ENCODE data around the gene TARP.
"Not testable (repeated sequence)": the region's sequence is repeated elsewhere in the genome, so short reads cannot be mapped to it uniquely, and the experiment has no call there.

The TARP gene

DNA sequence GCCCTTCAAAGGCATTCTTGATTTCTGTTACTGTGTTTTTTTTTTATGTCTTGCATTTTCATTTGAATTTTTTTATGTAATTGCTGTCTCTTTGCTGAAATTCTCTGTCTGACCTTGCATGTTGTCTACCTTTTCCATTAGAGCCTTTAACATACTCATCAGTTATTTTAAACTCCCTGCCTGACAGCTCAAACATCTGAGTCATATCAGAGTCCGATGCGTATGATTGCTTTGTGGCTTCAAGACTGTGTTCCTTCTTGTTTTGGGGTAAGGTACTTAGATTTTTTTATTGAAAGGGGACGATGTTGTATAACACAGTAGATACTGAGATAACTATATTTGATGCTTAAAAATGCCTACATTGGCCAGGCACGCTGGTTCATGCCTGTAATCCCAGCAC is 9.7 kb upstream of the TARP start:
- no peak for DNase-seq
- no peak overlapping the region for H3K27ac ChIP-seq (ENCODE audit: insufficient read depth, low read length, poor library complexity, severe bottlenecking)
- H3K36me3 ChIP-seq (ENCODE audit: control insufficient read depth, insufficient read depth, low read length) = no peaks in the 10 kb centered on the region
- H3K4me3 ChIP-seq (ENCODE audit: insufficient read depth, low read depth, low read length, poor library complexity, severe bottlenecking) = no peak overlapping the region
- H3K4me1 ChIP-seq (ENCODE audit: control insufficient read depth, insufficient read depth, low read length, poor library complexity, severe bottlenecking) = no peaks in the 10 kb centered on the region
- no peaks in the 10 kb centered on the region for H3K9me3 ChIP-seq (ENCODE audit: control insufficient read depth, low read length)
- no peaks in the 10 kb centered on the region for H3K27me3 ChIP-seq (replicated peaks; ENCODE audit: control insufficient read depth, insufficient read depth, low read length, poor library complexity, severe bottlenecking)

DNA sequence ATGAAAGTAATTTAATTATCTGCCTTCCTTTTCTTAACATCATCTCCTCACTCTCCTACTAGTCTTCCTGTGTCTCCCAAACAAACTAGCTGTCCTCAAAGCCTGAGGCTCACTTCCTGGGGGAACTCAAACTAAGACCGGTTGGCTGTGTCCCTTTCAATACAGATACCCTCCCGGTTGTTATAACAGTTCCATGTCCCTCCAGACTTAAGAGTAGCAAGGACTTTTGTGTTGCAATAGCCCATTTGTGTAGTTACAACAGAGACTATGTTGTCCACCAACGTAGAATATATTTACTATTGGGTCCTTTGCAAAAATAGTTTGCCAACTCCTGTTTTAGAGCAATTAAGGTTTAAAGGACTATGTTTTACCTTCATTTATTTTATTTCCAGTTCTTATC is 8.6 kb upstream of the TARP start:
- H3K27ac ChIP-seq (ENCODE audit: insufficient read depth, low read length, poor library complexity, severe bottlenecking) = no peak overlapping the region
- no peaks in the 10 kb centered on the region for H3K9me3 ChIP-seq (ENCODE audit: control insufficient read depth, low read length)
- no peak for DNase-seq
- H3K36me3 ChIP-seq (ENCODE audit: control insufficient read depth, insufficient read depth, low read length) = no peaks in the 10 kb centered on the region
- no peak overlapping the region for H3K4me3 ChIP-seq (ENCODE audit: insufficient read depth, low read depth, low read length, poor library complexity, severe bottlenecking)
- no peaks in the 10 kb centered on the region for H3K4me1 ChIP-seq (ENCODE audit: control insufficient read depth, insufficient read depth, low read length, poor library complexity, severe bottlenecking)
- no peaks in the 10 kb centered on the region for H3K27me3 ChIP-seq (replicated peaks; ENCODE audit: control insufficient read depth, insufficient read depth, low read length, poor library complexity, severe bottlenecking)

DNA sequence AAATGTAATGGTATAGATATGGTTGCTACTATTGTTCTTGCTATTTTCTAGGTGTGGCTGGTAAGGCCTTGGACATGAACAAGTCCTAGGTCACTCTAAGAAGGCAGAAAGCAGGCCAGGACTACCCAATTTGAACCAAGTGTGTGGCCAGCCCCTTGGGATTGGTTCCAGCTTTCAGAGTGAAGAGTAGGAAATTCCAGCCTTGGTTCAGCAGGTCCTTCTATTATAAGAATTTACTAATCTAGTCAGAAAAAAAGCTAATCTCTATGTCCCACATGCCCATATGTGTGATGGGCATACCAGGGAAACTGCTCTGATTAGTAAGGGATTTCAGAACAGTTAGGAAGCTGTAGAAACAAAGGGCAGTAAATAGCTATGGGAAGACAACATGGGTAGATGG is 7.8 kb upstream of the TARP start:
- Histone ChIP-seq H3K27ac (ENCODE audit: insufficient read depth, low read length, poor library complexity, severe bottlenecking) (no peak overlapping the region), H3K4me3 (ENCODE audit: insufficient read depth, low read depth, low read length, poor library complexity, severe bottlenecking) (no peak overlapping the region)
- no peak for DNase-seq

DNA sequence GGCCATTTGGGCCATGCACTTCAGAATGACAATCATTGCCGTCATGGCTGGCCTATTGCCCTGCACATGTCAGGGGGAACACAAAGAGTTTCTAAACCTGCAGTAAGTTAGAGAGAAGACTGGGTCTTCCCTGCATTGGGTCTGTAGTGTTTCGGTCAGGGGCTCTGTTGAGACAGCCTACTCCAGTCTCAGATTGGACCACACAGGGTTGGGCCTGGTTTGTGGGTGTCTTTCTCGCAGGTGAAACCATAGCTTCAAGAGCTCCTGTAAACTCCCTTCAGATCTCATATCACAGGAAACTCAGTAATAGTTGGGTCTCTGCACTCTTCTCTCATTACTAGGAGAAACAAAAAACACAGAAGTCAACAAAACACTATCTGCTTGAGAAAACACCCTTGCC is 7.3 kb upstream of the TARP start:
- DNase-seq = no peak
- no peaks in the 10 kb centered on the region for H3K4me1 ChIP-seq (ENCODE audit: control insufficient read depth, insufficient read depth, low read length, poor library complexity, severe bottlenecking)
- H3K27ac ChIP-seq (ENCODE audit: insufficient read depth, low read length, poor library complexity, severe bottlenecking) = no peak overlapping the region

More for the DNA sequence above, 7.8 kb upstream of the TARP start:
- no peaks in the 10 kb centered on the region for H3K9me3 ChIP-seq (ENCODE audit: control insufficient read depth, low read length)
- no peaks in the 10 kb centered on the region for H3K4me1 ChIP-seq (ENCODE audit: control insufficient read depth, insufficient read depth, low read length, poor library complexity, severe bottlenecking)
- no peaks in the 10 kb centered on the region for H3K27me3 ChIP-seq (replicated peaks; ENCODE audit: control insufficient read depth, insufficient read depth, low read length, poor library complexity, severe bottlenecking)
- no peaks in the 10 kb centered on the region for H3K36me3 ChIP-seq (ENCODE audit: control insufficient read depth, insufficient read depth, low read length)

DNA sequence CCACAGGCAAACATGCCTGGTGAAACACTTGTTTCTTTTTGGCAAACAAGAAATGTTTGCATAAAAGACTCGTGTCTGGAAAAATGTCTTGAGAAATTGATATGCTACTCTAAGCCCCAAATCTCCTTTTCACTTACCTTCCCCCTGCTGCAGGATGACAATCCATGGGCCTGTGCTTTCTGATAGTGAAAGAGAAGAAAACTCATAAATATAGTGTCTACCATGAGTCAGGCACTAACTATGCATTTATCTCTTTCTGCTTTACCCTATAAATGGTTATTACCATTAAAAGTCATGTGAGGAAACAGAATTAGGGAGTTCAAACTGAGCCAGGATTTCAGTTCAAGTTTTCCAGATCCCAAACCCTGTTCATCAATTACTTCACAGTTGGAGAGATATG is 6.6 kb upstream of the TARP start:
- DNase-seq = no peak
- H3K27ac ChIP-seq (ENCODE audit: insufficient read depth, low read length, poor library complexity, severe bottlenecking) = no peak overlapping the region
- no peaks in the 10 kb centered on the region for H3K36me3 ChIP-seq (ENCODE audit: control insufficient read depth, insufficient read depth, low read length)
- H3K27me3 ChIP-seq (replicated peaks; ENCODE audit: control insufficient read depth, insufficient read depth, low read length, poor library complexity, severe bottlenecking) = no peaks in the 10 kb centered on the region
- H3K9me3 ChIP-seq (ENCODE audit: control insufficient read depth, low read length) = no peaks in the 10 kb centered on the region
- H3K4me3 ChIP-seq (ENCODE audit: insufficient read depth, low read depth, low read length, poor library complexity, severe bottlenecking) = no peak overlapping the region
- no peaks in the 10 kb centered on the region for H3K4me1 ChIP-seq (ENCODE audit: control insufficient read depth, insufficient read depth, low read length, poor library complexity, severe bottlenecking)

More for the DNA sequence above, 7.3 kb upstream of the TARP start:
- no peak overlapping the region for H3K4me3 ChIP-seq (ENCODE audit: insufficient read depth, low read depth, low read length, poor library complexity, severe bottlenecking)
- H3K36me3 ChIP-seq (ENCODE audit: control insufficient read depth, insufficient read depth, low read length) = no peaks in the 10 kb centered on the region
- no peaks in the 10 kb centered on the region for H3K9me3 ChIP-seq (ENCODE audit: control insufficient read depth, low read length)
- no peaks in the 10 kb centered on the region for H3K27me3 ChIP-seq (replicated peaks; ENCODE audit: control insufficient read depth, insufficient read depth, low read length, poor library complexity, severe bottlenecking)

DNA sequence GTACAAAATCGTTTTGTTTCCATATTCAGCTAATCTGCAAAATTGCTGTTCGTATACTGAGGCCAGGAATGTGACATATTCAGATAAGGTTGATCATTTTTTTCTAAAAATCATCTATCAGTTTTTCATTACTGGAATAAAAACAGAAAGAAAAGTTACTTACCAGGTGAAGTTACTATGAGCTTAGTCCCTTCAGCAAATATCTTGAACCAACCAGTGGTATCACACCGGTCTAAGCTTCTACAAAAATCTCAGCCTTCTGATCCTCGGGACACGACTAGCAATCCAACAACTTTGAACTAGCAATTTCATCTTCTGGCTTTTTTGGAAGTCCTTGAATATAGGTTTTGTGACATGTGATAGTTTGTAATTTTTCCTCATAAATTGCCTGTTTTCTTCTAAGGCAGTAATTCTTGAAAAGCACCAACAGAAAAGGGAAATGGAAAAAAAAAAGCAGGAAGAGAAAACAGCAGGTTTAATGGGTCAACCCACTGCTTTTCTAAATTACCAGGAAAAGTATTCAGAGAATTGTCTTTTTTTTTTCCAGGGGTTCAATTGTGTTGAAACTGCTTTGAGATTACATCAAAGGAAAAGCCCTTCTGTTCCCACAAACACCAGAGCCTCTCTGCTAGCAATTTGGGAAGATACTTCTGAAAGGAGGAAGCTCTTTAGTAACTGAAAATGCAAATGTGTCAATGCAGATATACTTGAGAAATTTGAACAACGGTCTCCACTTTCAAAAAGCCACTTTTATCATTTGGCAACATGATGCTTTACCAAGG is 2.9 kb upstream of the TARP start:
- H3K9me3 ChIP-seq (ENCODE audit: control insufficient read depth, low read length) = no peaks in the 10 kb centered on the region
- H3K36me3 ChIP-seq (ENCODE audit: control insufficient read depth, insufficient read depth, low read length) = no peaks in the 10 kb centered on the region
- no peaks in the 10 kb centered on the region for H3K27me3 ChIP-seq (replicated peaks; ENCODE audit: control insufficient read depth, insufficient read depth, low read length, poor library complexity, severe bottlenecking)
- H3K4me3 ChIP-seq (ENCODE audit: insufficient read depth, low read depth, low read length, poor library complexity, severe bottlenecking) = no peak overlapping the region
- DNase-seq = no peak
- H3K4me1 ChIP-seq (ENCODE audit: control insufficient read depth, insufficient read depth, low read length, poor library complexity, severe bottlenecking) = no peaks in the 10 kb centered on the region
- H3K27ac ChIP-seq (ENCODE audit: insufficient read depth, low read length, poor library complexity, severe bottlenecking) = no peak overlapping the region

DNA sequence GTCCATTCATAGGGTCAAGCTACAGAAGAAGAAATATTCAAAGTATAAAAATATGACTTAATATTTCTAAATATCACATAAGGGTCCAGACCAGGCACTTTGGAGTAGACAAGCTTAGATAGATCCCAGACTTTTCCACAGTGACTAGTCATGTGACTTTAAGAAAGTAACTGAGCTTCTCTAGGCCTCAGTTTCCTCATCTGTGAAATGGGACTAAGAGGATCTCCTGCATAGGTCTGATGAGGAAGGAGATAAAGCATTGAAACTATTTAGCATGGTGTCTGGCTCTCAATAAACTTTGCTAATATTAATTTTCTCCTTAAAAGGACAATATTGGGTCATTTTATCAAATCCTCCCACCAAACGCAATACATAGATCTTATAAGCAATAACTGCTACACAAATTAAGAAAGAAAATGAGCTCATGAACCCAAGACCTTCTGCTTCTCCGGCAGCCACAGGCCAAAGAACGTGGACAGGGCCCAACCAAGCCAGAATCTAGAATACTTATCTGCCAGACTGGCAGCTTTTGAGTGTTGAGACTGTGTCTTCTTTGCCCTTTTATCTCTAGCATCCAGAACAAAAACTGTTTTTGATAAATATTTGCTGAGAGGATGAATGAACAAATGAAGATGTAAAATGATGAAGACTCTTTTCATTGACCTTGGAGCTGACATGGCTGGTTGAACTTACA is 1.6 kb upstream of the TARP start:
- H3K4me3 ChIP-seq (ENCODE audit: insufficient read depth, low read depth, low read length, poor library complexity, severe bottlenecking) = no peak overlapping the region

DNA sequence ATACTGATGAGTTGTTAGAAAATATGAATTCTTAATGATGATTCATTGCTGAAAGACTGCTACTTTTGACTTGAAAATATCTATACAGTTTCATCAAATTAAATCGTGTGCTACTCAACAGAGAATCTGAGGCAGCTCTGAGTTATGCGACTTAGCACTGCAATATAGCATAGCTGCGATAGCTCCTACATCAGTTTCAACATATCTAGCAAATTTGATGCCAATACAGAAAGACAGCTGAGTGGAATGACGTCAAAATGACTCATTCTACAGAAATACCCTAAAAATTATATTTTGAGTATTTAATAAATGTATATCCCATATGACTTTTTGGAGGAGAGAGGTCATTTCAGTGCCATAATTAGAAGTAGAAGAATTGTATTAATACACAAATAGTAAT is 1.1 kb upstream of the TARP start:
- DNase-seq = no peak
- no peaks in the 10 kb centered on the region for H3K27me3 ChIP-seq (replicated peaks; ENCODE audit: control insufficient read depth, insufficient read depth, low read length, poor library complexity, severe bottlenecking)
- no peaks in the 10 kb centered on the region for H3K9me3 ChIP-seq (ENCODE audit: control insufficient read depth, low read length)
- no peaks in the 10 kb centered on the region for H3K36me3 ChIP-seq (ENCODE audit: control insufficient read depth, insufficient read depth, low read length)
- no peaks in the 10 kb centered on the region for H3K4me1 ChIP-seq (ENCODE audit: control insufficient read depth, insufficient read depth, low read length, poor library complexity, severe bottlenecking)
- H3K27ac ChIP-seq (ENCODE audit: insufficient read depth, low read length, poor library complexity, severe bottlenecking) = no peak overlapping the region
- H3K4me3 ChIP-seq (ENCODE audit: insufficient read depth, low read depth, low read length, poor library complexity, severe bottlenecking) = no peak overlapping the region

More for the DNA sequence above, 1.6 kb upstream of the TARP start:
- DNase-seq = no peak
- H3K9me3 ChIP-seq (ENCODE audit: control insufficient read depth, low read length) = no peaks in the 10 kb centered on the region
- H3K27ac ChIP-seq (ENCODE audit: insufficient read depth, low read length, poor library complexity, severe bottlenecking) = no peak overlapping the region
- H3K27me3 ChIP-seq (replicated peaks; ENCODE audit: control insufficient read depth, insufficient read depth, low read length, poor library complexity, severe bottlenecking) = no peaks in the 10 kb centered on the region
- H3K4me1 ChIP-seq (ENCODE audit: control insufficient read depth, insufficient read depth, low read length, poor library complexity, severe bottlenecking) = no peaks in the 10 kb centered on the region
- no peaks in the 10 kb centered on the region for H3K36me3 ChIP-seq (ENCODE audit: control insufficient read depth, insufficient read depth, low read length)

DNA sequence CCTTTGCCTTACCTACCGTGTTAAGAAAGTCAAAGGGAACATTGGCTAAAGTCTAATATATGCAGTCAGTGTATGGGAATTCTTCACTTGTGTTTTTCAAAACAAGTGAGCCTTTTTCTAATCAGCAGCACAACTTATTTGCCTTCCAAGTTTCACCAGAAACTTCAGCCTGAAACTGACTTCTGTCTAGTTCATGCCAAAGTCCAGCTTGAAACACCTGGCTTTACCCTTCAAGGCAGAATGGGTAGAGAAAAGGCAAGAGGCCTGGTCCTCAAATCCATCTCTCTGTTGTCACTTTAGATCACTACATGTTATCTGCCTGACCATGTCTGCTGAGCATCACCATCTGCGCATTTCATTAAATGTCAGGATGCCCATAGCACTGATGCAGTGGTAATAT is 3.0 kb downstream of the TARP start:
- H3K4me3 ChIP-seq (ENCODE audit: insufficient read depth, low read depth, low read length, poor library complexity, severe bottlenecking); H3K9me3 ChIP-seq (ENCODE audit: control insufficient read depth, low read length); H3K27ac ChIP-seq (ENCODE audit: insufficient read depth, low read length, poor library complexity, severe bottlenecking); H3K36me3 ChIP-seq (ENCODE audit: control insufficient read depth, insufficient read depth, low read length); H3K27me3 ChIP-seq (replicated peaks; ENCODE audit: control insufficient read depth, insufficient read depth, low read length, poor library complexity, severe bottlenecking); DNase-seq; H3K4me1 ChIP-seq (ENCODE audit: control insufficient read depth, insufficient read depth, low read length, poor library complexity, severe bottlenecking): not testable (repeated sequence)

DNA sequence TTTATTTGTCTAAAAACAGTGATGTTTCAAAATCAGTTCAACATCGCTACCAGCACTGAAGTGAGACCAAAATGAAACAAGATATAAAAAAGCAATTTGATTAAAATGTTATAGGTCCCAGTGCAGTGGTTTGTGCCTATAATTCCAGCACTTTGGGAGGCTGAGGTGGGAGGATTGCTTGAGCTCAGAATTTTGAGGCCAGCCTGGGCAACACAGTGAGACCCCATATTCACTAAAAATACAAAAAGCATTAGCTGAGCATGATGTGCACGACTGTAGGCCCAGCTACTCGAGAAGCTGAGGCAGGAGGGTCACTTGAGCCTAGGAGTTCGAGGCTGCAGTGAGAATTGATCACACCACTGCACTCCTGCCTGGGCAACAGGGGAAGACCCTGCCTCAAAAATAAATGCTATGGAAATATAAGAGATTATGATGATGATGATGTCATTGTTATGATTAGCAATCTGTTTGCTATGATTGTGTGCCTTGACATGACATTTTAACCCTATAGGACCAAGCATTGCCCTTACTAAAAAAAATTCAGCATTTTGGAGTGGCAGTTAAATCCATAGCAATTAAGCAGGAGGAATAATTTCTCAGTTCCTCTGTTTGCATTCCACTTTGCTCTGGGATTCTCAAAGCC is 3.6 kb downstream of the TARP start:
- not testable (repeated sequence) for H3K4me1 ChIP-seq (ENCODE audit: control insufficient read depth, insufficient read depth, low read length, poor library complexity, severe bottlenecking); DNase-seq; H3K36me3 ChIP-seq (ENCODE audit: control insufficient read depth, insufficient read depth, low read length); H3K27me3 ChIP-seq (replicated peaks; ENCODE audit: control insufficient read depth, insufficient read depth, low read length, poor library complexity, severe bottlenecking); H3K27ac ChIP-seq (ENCODE audit: insufficient read depth, low read length, poor library complexity, severe bottlenecking); H3K9me3 ChIP-seq (ENCODE audit: control insufficient read depth, low read length); H3K4me3 ChIP-seq (ENCODE audit: insufficient read depth, low read depth, low read length, poor library complexity, severe bottlenecking)
